ENCODE measurements around the gene RBP7. TPM values are rescaled to one million over a fixed set of nuclear protein-coding genes. Genes with fewer than 3 reads are reported as not detected.
A peak's percentile ranks its signal among the peaks of the same experiment; 100 is the strongest.

The RBP7 gene
- total RNA-seq, 2 experiments from 2014 or later: not detected

- H3K27me3 Mint-ChIP-seq: no peaks in the 10 kb centered on the region
- TF ChIP-seq CTCF (IDR thresholded peaks at IDR 0.05): no peak
- no peak for DNase-seq
- POLR2A ChIA-PET: no interaction called here
- CTCF ChIA-PET: no interaction called here
- H3K4me3 Mint-ChIP-seq: no peak overlapping the region
- peaks cover 7% of the 10 kb centered on the region for H3K36me3 Mint-ChIP-seq (ENCODE audit: low read depth)
- ATAC-seq: no peak
- H3K27ac Mint-ChIP-seq: no peak overlapping the region
- intact Hi-C loops (cut with micrococcal nuclease): no loop called here
- H3K9me3 Mint-ChIP-seq: no peaks in the 10 kb centered on the region
- peaks cover 14% of the 10 kb centered on the region for H3K4me1 Mint-ChIP-seq (ENCODE audit: low read depth)
Observed at GRCh38 chr1:10061276-10061675, 64.2 kb downstream of the RBP7 start.

- ATAC-seq (no peak), DNase-seq (no peak)
- Mint-ChIP-seq H3K9me3 (no peaks in the 10 kb centered on the region), H3K27ac (no peak overlapping the region), H3K36me3 (ENCODE audit: low read depth) (peaks cover 2% of the 10 kb centered on the region), H3K4me1 (ENCODE audit: low read depth) (peaks cover 19% of the 10 kb centered on the region), H3K27me3 (no peaks in the 10 kb centered on the region), H3K4me3 (no peak overlapping the region)
- ChIA-PET POLR2A (interaction anchor here (1.0 kb wide), 1 partner anchor 11 kb away, joined by 4 read pairs; no protein-coding TSS in a partner anchor), CTCF (interaction anchor here (0.7 kb wide), 1 partner anchor 187 kb away, joined by 3 read pairs; no protein-coding TSS in a partner anchor)
- no peak for TF ChIP-seq CTCF (IDR thresholded peaks at IDR 0.05)
- intact Hi-C loops (cut with micrococcal nuclease): no loop called here
Observed at GRCh38 chr1:10063878-10064277, 66.8 kb downstream of the RBP7 start.

GRCh38 chr1:10064416-10065343, 67.7 kb downstream of the RBP7 start:
- TF ChIP-seq CTCF (IDR thresholded peaks at IDR 0.05): no peak
- ChIA-PET POLR2A (interaction anchor here (1.0 kb wide), 1 partner anchor 10 kb away, joined by 4 read pairs; no protein-coding TSS in a partner anchor), CTCF (interaction anchor here (0.7 kb wide), 1 partner anchor 187 kb away, joined by 3 read pairs; no protein-coding TSS in a partner anchor)
- Mint-ChIP-seq H3K4me1 (ENCODE audit: low read depth) (peaks cover 22% of the 10 kb centered on the region), H3K9me3 (no peaks in the 10 kb centered on the region), H3K27ac (no peak overlapping the region), H3K27me3 (no peaks in the 10 kb centered on the region), H3K4me3 (no peak overlapping the region), H3K36me3 (ENCODE audit: low read depth) (peaks cover 2% of the 10 kb centered on the region)
- ATAC-seq (no peak), DNase-seq (no peak)
- intact Hi-C loops (cut with micrococcal nuclease): no loop called here

- H3K9me3 Mint-ChIP-seq: no peaks in the 10 kb centered on the region
- no peak for ATAC-seq
- CTCF ChIA-PET: no interaction called here
Observed at GRCh38 chr1:10065344-10065685, 68.3 kb downstream of the RBP7 start.

More at GRCh38 chr1:10065344-10065685, 68.3 kb downstream of the RBP7 start:
- DNase-seq: no peak
- TF ChIP-seq CTCF (IDR thresholded peaks at IDR 0.05): no peak
- POLR2A ChIA-PET: no interaction called here
- H3K4me1 Mint-ChIP-seq (ENCODE audit: low read depth): peaks cover 22% of the 10 kb centered on the region
- no peak overlapping the region for H3K4me3 Mint-ChIP-seq
- intact Hi-C loops (cut with micrococcal nuclease): no loop called here
- no peak overlapping the region for H3K27ac Mint-ChIP-seq
- no peaks in the 10 kb centered on the region for H3K27me3 Mint-ChIP-seq
- peaks cover 2% of the 10 kb centered on the region for H3K36me3 Mint-ChIP-seq (ENCODE audit: low read depth)

Small RNA genes lying within 50 kb of the gene (microRNA-seq; reads per million reads assigned to microRNA genes)
- 3.0 reads per million, percentile 4 among the genes with 10 or more reads in this experiment for gene MIR5697 (ENCODE audit: borderline microRNAs expressed, borderline replicate concordance)

Other genes with a start within 250 kb of the RBP7 start
- 10 to 100 TPM; 29.3 to 29.9 TPM for gene CLSTN1, start 173.3 kb upstream of the RBP7 start, total RNA-seq
- 1 to 10 TPM; 9.0 to 9.6 TPM for gene CTNNBIP1, start 87.0 kb upstream of the RBP7 start, total RNA-seq
- gene LZIC, start 53.8 kb upstream of the RBP7 start, total RNA-seq: 10 to 100 TPM; 23.9 to 24.2 TPM
- gene NMNAT1, start 53.8 kb upstream of the RBP7 start, total RNA-seq: 1 to 10 TPM; 7.7 to 9.6 TPM
- gene UBE4B, start 35.7 kb downstream of the RBP7 start, total RNA-seq: 10 to 100 TPM; 21.0 to 26.2 TPM
- gene KIF1B, start 213.3 kb downstream of the RBP7 start, total RNA-seq: 1 to 10 TPM; 7.1 to 8.9 TPM